NCI-H2029 (cell line): ENCODE data around the gene SIRT2.
"Not testable (repeated sequence)": the region's sequence is repeated elsewhere in the genome, so short reads cannot be mapped to it uniquely, and the experiment has no call there.

Experiments used
- DNase-seq: peaks from one replicate; lab custom pipeline; 2025; lab: John Stamatoyannopoulos, UW

SIRT2 gene

DNA sequence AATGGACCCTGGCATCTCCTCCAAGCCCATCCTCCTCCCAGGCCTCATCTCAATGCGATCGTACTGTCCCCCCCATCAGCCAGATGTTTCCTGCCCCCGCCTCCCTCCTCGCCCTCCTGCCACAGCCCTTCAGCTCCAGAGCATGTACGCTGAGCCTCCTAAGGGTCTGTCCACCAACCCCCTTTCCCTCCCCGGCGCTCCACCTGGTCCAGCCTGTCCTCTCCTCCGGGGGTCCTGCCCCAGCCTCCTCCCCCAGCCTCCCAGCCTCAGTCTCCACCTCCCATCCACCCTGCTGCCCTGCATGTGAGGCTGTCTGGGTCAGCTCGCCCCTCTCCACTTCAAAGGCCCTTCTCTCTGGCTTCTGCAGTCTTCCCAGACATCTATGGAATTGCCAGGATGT, 4.5 kb downstream of the SIRT2 start:
- no peak for DNase-seq

DNA sequence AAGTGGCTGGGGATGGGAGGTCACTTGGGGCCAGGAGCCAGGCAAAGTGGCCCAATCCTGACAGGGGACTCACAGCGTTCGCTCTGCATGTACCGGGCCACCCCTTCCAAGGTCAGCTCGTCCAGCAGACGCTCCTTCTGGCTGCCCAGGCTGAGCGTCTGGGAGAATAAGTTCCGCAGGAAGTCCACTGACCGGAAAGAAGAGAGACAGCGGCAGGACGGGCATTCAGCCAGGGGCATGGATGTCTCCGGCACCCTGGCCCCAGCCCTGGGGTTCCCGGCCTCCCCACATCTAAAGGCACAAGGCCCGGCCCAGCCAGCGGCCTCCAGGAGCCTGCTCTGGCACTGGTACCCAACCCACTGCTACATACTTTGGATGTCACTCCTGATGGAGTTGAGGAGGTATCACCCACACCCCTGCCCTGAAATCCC, 6.1 kb downstream of the SIRT2 start:
- no peak for DNase-seq

DNA sequence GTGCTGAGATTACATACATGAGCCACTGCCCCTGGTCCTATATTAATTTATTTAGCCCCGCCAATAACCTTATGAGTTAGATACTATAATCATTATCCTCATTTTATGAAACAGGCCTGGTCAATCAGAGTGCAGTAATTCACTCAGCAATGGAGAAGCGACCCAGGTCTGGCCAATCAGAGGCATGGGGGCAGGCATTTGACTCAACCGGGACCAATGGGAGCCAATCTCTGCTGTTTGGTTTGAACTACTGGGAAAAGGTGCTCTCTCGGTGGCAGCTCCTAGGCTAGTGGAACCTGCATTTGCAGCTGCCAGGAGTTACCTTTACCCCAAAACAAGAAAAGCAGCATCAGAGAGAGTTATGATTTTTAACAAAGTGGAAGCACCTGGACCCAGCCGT, 6.6 kb downstream of the SIRT2 start:
- DNase-seq: no peak

DNA sequence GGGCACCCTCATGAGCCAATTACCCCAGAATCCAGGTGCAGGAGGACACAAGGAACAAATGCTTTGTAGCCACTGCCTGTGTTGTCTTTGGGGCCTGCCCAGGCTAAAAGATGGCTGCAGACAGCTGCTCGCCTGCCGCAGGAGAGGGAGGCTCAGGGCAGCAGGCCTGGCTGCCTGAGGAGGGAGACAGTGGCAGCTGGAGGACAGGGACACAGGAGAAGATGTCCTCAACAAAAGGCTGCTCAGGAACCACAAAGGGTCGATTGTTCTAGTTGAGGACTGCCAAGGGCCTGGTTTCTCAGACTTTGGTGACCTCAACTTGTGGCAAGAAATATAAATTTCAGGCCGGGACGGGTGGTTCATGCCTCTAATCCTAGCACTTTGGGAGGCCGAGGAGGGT, 7.6 kb downstream of the SIRT2 start:
- no peak for DNase-seq

DNA sequence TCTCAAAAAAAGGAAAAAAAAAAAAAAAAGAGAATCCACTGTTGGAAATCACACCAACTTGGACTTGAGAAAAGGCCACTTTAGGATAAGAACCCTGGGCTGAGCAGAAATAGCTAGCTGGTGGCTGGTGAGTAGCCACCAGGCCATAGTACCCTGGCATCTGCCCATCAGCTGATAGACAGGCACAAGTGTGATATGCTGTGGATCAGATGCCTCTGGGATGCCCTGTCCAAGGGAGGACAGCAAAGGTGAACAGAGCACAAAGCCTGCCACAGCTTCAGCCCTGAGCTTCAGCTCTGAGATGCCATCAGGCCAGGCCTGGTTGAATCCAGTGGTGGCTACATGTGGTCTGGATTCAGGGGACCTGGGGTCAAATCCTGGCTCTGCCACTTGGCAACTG, 8.7 kb downstream of the SIRT2 start:
- no peak for DNase-seq

DNA sequence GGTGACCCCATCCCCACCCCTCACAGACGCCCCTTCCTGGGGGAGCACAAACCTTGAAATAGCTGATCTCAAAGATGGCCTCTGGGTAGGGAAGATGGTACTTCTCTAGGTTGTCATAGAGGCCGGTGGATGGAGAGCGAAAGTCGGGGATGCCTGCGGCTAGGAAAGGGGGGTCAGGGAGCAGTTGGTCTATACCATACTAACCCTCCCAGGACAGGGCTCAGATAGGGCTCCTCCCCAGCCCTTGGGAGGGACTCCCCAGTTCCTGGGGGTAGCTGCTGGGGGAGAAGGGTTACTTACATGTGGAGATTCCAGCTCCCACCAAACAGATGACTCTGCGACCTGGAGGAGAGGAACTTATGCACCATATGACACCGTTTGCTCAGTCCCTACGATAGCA, 9.6 kb downstream of the SIRT2 start:
- no peak for DNase-seq

DNA sequence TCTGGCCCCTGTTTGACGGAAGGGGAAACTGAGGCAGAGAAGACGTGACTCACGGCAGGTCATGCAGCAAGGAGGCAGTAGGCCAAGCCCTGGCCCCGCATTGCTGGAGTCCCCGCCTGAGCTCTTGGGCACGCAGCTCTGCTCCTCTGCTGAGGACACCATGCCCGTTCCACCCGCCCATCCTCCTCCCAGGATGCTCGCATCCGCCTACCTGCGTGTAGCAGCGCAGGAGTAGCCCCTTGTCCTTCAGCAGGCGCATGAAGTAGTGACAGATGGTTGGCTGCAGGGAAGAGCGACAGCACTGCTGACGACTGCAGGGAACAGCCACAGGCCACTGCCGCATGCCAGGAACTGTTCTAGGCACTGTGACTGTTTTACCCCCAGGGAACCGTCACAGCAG, 10.5 kb downstream of the SIRT2 start:
- DNase-seq: no peak

DNA sequence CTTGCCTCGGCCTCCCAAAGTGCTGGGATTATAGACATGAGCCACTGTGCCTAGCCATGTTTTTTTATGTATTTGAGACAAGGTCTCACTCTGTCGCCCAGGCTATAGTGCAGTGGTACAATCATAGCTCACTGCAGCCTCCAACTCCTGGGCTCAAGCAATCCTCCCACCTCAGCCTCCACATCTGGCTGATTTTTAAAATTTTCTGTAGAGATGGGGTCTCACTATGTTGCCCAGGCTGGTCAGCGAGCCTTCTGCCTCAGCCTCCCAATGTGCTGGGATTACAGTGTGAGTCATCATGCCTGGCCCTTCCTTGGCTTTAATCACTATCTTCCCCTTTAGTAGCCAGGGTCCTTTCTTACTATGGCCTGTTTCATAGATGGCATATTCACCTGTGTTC, 14.7 kb downstream of the SIRT2 start:
- not testable (repeated sequence) for DNase-seq

DNA sequence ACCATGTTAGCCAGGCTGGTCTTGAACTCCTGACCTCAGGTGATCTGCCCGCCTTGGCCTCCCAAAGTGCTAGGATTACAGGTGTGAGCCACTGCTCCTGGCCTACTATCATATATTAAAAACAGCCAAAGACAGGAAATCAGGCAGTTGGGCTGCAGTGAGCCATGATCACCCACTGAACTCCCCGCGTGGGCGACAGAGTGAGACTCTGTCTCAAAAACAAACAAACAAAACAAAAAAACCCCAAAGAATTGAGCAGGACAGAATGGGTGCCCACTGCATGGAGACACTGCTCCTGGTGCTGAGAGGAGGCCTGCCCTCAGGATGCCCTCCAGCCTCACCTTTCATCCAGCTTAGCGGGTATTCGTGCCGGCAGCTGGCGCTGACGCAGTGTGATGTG, 16.1 kb downstream of the SIRT2 start:
- no peak for DNase-seq

DNA sequence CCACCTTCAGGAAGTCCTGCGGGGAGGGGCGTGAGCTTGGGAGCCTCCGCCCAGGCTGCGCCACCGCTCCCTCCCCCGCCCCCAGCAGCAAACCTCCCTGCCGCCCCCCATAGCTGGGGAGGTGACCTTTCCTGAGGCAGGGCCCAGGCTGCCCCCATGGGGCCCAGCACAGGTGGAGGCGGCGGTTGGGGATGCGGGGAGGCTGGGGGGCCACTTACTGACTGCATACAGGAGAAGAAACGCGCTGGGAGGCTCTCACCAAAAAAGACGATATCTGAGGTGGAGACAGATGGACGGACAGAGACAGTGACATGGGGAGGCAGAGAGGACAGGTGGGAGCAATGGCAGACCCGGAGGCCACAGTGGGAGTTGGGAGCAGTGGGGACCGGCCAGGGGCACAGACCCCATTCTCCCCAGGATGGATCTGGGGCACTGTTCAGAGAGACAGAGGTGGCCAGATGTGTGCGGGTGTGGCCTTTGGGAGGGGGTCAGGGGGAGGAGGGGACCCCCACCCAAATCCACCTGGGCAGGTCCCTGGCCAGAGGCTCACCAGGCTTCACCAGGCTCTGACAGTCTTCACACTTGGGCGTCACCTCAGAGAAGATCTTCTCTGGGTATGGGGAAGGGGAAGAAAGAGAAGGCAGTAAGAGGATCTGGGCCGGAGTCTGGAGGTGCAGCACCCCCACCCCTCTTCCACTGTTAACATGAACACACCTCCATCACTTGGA, 18.4 kb downstream of the SIRT2 start:
- no peak for DNase-seq

DNA sequence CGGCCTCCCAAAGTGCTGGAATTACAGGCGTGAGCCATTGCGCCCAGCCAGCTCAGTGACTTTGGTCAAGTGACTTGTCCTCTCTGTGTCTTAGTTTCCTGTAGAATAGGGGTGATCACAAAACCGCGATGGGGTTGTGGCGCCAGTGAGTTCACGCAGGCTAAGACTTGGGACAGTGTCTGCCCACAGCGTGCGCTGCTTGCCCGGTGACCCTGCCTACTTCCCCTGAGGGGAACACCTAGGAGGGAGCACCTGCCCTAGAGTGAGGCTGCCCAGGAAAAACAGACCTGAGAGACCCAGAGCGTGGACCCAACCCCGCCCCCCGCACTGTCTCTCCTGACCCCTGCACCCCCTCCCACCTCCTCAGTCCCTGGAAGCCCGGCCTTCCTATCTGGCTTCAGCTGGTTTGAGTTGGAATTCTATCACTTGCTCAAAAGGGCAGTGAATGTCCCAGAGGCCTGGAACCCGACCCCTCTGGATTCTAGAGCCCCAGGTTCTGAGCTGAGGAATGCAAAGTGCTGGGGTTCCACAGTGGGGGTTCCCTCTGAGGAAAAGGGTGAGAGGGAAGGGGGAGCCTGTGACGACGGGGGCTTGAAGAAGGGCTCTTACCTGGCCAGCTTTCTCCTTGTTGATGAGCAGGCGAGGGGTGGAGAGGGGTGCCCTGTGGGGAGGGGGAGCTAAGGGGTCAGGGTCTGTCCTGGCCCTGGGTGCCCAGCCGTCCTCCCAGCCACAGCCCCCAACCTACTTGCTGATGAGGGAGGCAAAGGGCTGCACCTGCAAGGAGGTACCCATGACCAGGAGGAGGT, 19.1 kb downstream of the SIRT2 start:
- DNase-seq: no peak

DNA sequence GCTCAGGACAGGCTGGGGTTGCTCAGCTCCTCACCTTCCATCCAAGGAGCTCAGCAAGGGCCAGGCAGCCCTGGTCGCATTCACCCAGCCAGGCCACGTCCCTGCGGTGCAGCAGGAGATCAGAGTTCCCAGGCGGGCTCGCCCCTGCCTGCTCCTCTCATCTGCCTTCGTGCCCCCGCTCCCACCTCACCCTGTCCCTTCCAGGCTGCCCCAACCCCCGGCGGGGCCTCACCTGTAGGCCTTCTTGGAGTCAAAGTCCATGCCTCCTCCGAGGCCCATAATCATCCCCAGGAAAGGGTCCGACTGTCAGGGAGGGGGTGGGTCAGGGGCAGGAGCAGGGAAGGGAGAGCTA, 20.0 kb downstream of the SIRT2 start:
- DNase-seq: no peak

DNA sequence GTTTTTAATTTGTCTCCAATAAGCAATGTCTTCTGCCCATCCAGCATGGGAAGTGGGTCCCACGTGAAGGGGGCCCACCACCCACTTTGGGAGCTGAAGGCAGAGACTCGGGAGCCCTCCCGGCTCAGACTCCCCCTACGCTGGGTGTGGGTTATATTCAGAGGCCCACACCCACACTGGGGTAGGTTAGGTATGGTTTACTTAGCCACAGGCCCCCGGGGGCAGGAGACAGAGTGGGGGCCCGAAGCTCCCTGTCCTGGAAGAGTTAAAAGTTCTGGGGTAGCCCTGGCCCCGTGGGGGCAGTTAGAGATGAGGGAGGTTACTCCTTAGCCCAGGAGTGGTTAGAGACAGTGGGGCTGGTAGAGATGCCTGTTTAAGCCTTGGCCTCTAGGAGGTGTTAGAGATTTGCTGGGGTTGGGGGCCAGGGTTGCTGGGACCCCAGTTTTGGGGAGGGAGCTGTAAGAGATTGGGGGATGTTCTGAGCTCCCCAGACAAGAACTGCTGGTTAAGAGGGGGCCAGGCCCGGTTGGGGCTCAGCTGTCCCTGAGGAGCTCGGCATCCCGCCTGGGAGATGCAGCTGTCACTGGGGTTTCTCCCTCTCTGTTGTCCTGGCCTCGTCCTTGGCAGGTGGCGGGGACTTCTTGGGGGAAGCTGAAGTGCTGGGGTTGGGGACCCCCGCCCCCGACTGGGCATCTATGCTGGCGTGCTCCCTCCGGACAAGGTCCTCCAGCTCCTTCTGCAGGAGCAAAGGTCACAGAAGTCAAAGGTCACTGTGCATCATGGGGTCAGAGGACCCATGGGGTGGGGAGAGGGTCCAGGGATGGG, 20.6 kb downstream of the SIRT2 start:
- no peak for DNase-seq

DNA sequence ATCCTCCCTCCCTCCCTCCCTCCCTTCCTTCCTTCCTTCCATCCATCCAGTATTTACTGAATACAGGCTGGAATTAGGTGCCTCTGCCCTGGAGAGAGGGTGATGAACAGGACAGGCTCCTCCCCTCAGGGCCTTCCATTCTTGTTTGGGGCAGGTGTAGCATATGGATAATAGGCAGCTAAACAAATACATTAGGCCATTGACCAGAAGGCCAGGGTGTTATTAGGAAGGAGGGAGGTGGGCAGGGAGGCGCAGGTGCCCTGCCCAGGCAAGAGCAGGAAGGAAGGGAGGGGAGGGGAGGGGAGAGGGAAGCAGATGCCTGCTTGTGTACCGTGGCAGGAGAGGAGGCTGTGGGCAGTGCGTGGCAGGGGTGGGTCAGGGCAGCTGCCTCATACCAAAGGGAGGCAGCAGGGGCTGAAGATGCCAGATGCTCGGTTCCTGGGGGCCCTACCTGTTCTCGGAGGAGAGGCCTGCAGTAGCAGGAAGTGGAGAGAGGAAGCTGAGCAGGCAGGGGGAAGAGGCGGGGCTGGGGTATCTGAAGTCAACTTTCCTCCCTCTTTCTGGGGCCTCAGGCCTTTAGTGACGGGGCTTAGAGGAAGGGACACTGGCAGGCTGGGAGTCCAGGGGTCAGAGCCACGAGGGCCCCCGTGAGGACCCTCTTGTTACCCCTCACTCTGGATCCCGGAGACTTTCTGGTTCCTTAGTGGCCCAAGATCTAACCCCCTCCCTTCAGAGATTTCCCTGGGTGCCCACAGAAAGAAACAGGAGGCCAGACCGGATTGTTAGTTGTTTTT, 21.4 kb downstream of the SIRT2 start, which contains the start of gene RINL:
Gene RINL, minus strand, starts transcription at position 495 of the 794 bp plus-strand sequence. CDS start 1,533 bp downstream, outside the sequence.
- peak; percentile 79 for DNase-seq

DNA sequence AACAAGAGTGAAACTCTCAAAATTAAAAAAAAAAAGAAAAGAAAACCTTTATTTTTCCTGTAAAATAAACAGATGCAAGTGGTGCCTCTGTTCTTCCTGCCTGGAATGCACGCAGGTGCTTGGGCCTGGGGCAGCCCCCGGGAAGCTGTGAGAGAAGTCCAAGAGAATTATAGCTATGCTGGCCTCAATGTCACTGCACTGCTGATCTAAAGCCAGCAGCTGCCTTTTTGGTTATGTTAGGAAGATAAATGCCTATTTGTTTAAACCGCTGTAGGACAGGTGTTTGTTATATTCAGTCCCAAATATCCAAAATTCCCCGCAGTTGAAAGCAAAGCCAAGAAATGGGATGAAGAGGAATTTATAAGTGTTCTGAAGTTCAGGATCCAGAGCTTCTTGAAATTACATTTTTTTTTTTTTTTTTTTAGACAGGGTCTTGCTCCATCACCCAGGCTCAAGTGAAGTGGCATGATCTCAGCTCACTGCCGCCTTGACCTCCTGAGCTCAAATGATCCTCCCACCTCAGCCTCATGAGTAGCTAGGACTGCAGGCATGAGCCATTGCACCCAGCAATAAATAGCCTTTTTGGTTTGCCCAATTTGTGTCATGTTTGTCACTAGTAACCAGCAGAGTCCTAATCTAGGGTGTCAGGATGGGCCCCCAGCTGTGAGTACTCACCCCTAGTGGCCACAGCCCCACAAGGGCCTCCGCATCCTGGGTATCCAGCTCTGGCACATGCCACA, 23.6 kb downstream of the SIRT2 start:
- DNase-seq: no peak

DNA sequence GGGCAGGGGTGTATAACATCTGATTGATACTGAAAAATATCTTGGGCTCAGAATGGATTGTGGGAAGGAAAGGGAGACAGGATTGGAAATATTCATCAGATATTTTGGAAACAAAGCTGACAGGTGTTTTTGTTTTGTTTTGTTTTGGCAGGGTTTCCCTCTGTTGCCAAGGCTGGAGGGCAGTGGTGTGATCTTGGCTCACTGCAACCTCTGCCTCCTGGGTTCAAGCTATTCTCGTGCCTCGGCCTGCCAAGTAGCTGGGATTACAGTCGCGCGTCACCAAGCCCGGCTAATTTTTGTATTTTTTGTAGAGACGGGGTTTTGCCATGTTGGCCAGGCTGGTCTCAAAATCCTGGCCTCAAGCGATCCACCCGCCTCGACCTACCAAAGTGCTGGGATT, 26.0 kb downstream of the SIRT2 start:
- not testable (repeated sequence) for DNase-seq

DNA sequence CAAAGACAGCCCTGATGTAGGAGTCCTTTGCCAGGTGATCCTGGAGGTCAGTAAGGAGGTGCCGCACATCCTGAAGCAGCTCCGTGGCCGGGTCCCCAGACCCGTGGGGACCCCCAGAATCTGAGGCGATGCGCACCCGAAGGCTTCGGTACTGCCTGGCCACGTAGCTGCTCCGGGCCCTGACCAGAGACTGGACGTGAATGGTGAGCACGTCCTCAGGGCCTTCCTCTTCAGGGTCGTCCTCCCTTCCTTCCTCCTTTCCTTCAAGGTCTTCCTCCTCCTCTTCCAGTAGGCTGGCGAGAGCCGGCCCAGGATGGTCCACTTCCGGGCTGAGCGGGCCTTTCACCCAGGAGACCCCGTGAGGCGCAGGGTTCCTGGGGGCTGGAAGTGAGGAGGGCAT, 28.8 kb downstream of the SIRT2 start:
- DNase-seq: no peak

DNA sequence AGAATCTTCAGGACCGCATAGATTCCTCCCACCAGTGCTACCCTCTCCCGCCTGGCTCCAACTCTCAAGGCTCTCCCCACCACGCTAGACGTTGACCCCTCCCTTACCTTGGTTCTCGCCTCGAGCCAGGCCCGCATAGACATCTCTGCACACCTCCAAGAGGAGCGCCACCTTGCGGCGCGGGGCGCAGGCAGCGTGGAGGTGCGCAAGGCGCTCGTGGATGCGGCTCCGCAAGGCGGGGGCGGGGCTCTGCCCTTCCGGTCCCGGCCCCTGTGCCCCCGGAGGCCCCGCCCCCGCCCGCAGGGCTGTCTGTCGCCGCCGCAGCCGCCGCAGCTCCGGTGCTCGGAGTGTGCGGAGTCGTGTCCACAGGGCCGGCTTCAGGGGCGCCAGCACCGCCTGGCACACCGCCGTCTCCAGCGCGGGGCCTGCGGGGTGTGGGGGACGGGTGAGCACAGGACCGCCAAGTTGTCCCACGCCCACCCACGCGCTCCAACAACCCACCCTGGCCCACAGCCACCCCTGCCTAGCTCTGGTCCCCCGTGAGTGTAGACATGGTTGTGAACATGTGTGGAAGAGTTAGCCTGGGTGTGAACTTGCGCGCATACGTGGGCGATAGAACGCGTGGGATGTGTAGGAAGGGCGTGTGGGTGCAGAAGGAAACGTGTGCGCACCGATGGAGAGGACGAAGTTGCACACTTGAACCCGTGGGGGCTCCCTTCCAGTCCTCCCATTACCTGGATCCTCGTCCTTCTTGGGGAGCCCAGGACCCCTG, 29.4 kb downstream of the SIRT2 start:
- DNase-seq: peak; percentile 91

DNA sequence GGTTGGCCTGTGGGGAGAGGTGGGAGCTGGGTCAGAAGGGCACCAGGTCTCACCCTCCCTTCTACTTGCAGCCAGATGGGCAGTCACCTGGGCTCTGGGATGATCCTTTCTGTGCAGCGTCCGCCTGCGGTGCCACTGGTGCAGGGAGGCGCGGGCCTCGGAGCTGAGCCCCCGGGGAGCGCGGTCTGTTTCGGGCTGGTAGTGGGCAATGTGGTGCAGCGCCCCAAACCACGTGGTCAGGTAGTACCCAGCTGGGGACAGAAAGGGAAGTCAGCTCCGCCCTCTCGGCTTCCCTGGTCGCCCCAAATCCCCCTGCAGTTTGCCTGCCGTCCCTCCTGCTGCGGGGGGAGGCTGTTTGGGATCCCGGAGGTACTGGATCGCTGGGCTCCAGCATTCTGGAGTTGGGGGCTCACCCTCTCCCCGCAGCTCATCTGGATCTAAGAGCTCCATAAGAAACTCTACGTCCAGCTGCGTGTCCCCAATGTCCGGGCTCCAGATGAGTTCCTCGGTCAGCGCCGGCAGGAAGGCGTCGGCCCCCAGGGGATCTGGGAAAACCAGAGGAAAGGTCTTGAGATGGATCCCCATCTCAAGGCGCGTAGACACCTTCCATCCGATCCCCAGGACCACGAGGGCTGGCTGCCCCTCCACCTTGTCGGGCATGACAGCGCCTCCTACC, 30.1 kb downstream of the SIRT2 start:
- no peak for DNase-seq

DNA sequence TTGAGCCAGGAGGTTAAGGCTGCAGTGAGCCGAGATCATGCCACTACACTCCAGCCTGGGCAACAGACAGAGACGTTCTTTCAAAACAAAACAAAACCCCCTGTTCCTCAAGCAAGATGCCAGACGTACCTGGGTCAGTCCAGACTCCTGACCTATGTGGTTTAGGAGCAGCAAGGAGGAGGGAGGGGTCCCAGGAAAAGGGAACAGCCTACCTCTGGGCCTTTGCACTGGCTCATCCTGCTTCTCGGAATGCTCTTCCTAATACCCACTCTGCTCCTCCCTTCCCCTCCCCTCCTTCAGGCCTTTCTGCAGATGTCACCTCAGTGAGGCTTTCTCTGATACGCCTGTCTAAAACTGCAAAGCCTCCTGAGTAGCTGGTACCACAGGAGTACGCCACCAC, 30.9 kb downstream of the SIRT2 start:
- DNase-seq: no peak
